ENCODE results near the gene AUTS2. TPM values are rescaled to one million over a fixed set of nuclear protein-coding genes. Genes with fewer than 3 reads are reported as not detected.

Gene AUTS2
- polyA plus RNA-seq, 1 donor from 2014 or later, result 97.3 TPM

- Histone ChIP-seq H3K27me3 (ENCODE audit: insufficient read depth, low read depth, low read length) (no peaks in the 10 kb centered on the region), H3K27ac (ENCODE audit: low read length) (no peak overlapping the region), H2AFZ (ENCODE audit: low read depth, low read length) (no peak overlapping the region), H3K9ac (ENCODE audit: low read length) (no peak overlapping the region), H3K4me3 (ENCODE audit: low read length) (no peak overlapping the region), H3F3A (ENCODE audit: insufficient read depth, low read length, poor library complexity, severe bottlenecking) (no peaks in the 10 kb centered on the region), H3K9me2 (ENCODE audit: insufficient read depth, low read length) (no peaks in the 10 kb centered on the region), H3K4me2 (ENCODE audit: low read length) (no peak overlapping the region), H3K9me3 (ENCODE audit: low read length) (no peaks in the 10 kb centered on the region), H3K36me3 (ENCODE audit: insufficient read depth, low read length) (no peaks in the 10 kb centered on the region), H4K20me1 (ENCODE audit: insufficient read depth) (no peaks in the 10 kb centered on the region), H3K79me2 (replicated peaks; ENCODE audit: insufficient read depth, low read length) (no peaks in the 10 kb centered on the region)
- TF ChIP-seq POLR2AphosphoS5 (IDR thresholded peaks at IDR 0.05) (no peak), MXI1 (conservative IDR thresholded peaks at IDR 0.05; ENCODE audit: poor library complexity, severe bottlenecking) (no peak), REST (IDR thresholded peaks at IDR 0.05; ENCODE audit: borderline replicate concordance) (no peak)
These were observed 465.1 kb downstream of the AUTS2 start for GRCh38 chr7:70063371-70063770.

GRCh38 chr7:70063927-70064326 is 465.7 kb downstream of the AUTS2 start:
- Histone ChIP-seq H3K4me2 (ENCODE audit: low read length) (no peak overlapping the region), H3F3A (ENCODE audit: insufficient read depth, low read length, poor library complexity, severe bottlenecking) (no peaks in the 10 kb centered on the region), H3K9me3 (ENCODE audit: low read length) (no peaks in the 10 kb centered on the region), H3K9ac (ENCODE audit: low read length) (no peak overlapping the region), H3K36me3 (ENCODE audit: insufficient read depth, low read length) (no peaks in the 10 kb centered on the region), H4K20me1 (ENCODE audit: insufficient read depth) (no peaks in the 10 kb centered on the region), H2AFZ (ENCODE audit: low read depth, low read length) (no peak overlapping the region), H3K4me3 (ENCODE audit: low read length) (no peak overlapping the region), H3K79me2 (replicated peaks; ENCODE audit: insufficient read depth, low read length) (no peaks in the 10 kb centered on the region), H3K9me2 (ENCODE audit: insufficient read depth, low read length) (no peaks in the 10 kb centered on the region), H3K27ac (ENCODE audit: low read length) (no peak overlapping the region), H3K27me3 (ENCODE audit: insufficient read depth, low read depth, low read length) (no peaks in the 10 kb centered on the region)
- TF ChIP-seq MXI1 (conservative IDR thresholded peaks at IDR 0.05; ENCODE audit: poor library complexity, severe bottlenecking), result no peak
- TF ChIP-seq SMC3 (conservative IDR thresholded peaks at IDR 0.05; ENCODE audit: poor library complexity), result no peak
- TF ChIP-seq EZH2 (IDR thresholded peaks at IDR 0.05; ENCODE audit: borderline replicate concordance, insufficient read depth, low read length, poor library complexity, severe bottlenecking), result no peak
- no peak for TF ChIP-seq TAF1 (IDR thresholded peaks at IDR 0.05; ENCODE audit: low read depth)
- TF ChIP-seq REST (IDR thresholded peaks at IDR 0.05; ENCODE audit: borderline replicate concordance), result no peak
- no peak for TF ChIP-seq CTCF (IDR thresholded peaks at IDR 0.05; ENCODE audit: poor library complexity, severe bottlenecking)
- no peak for TF ChIP-seq POLR2AphosphoS5 (IDR thresholded peaks at IDR 0.05)
- TF ChIP-seq EP300 (conservative IDR thresholded peaks at IDR 0.05; ENCODE audit: poor library complexity, severe bottlenecking), result no peak
- TF ChIP-seq RAD21 (conservative IDR thresholded peaks at IDR 0.05), result no peak
